Measurements from ENCODE around the gene IZUMO4.
"Not testable (repeated sequence)": the region's sequence is repeated elsewhere in the genome, so short reads cannot be mapped to it uniquely, and the experiment has no call there.

IZUMO4 gene

DNA sequence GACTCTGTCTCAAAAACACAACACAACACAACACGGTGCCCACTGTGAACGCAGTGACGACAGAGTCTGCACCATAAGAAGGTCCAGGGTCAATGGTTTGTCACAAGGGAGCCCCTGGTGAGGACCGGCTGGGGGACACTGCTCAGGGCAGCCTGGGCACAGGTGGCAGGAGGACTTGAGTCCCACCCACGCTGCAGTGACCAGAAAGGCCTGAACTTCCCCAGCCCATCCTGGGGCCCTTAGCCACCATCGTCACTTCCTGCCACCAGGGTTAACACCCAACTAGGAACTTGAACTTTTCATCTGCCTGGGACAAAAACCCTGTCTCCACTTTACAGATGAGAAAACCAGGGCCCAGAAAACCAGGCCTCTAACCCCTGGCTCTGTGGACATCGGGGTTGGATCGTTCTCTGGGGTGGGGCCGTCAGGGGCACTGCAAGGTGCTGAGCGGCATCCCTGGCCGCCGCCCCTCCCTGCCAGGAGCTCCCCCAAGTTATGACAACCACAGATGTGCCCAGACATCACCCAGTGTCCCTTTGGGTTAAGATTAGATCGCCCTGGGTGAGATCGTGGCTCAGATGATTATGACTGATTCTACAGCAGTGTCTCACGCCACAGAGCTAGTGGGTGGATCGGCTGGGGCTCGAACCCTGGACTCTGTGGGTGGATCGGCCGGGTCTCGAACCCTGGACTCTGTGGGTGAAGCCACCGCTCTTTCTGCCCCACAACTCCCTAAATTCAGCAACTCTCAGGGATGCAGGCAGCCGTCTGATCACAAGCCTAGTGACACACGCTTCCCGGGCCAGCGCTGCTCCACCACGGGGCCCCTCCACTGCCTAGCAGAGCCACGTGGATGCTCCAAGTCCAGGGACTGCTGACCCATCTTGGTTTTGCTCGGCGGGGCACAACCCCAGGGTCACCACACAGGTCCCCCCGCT, 14.6 kb upstream of the IZUMO4 start:
- H2AFZ ChIP-seq (ENCODE audit: low read depth, low read length) = no peak overlapping the region
- no peaks in the 10 kb centered on the region for H3K4me1 ChIP-seq (ENCODE audit: insufficient read depth, low read length)
- H3K9me3 ChIP-seq (ENCODE audit: low read length) = no peaks in the 10 kb centered on the region
- peaks cover 39% of the 10 kb centered on the region for H3K36me3 ChIP-seq (ENCODE audit: insufficient read depth, low read length)
- no peak overlapping the region for H3K4me3 ChIP-seq (ENCODE audit: low read length)
- H3K27me3 ChIP-seq (ENCODE audit: insufficient read depth, low read length) = no peaks in the 10 kb centered on the region

- Histone ChIP-seq H3K36me3 (ENCODE audit: insufficient read depth, low read length) (peaks cover 32% of the 10 kb centered on the region), H3K27me3 (ENCODE audit: insufficient read depth, low read length) (no peaks in the 10 kb centered on the region)
Measured at GRCh38 chr19:2083174-2083854, 13.4 kb upstream of the IZUMO4 start.

DNA sequence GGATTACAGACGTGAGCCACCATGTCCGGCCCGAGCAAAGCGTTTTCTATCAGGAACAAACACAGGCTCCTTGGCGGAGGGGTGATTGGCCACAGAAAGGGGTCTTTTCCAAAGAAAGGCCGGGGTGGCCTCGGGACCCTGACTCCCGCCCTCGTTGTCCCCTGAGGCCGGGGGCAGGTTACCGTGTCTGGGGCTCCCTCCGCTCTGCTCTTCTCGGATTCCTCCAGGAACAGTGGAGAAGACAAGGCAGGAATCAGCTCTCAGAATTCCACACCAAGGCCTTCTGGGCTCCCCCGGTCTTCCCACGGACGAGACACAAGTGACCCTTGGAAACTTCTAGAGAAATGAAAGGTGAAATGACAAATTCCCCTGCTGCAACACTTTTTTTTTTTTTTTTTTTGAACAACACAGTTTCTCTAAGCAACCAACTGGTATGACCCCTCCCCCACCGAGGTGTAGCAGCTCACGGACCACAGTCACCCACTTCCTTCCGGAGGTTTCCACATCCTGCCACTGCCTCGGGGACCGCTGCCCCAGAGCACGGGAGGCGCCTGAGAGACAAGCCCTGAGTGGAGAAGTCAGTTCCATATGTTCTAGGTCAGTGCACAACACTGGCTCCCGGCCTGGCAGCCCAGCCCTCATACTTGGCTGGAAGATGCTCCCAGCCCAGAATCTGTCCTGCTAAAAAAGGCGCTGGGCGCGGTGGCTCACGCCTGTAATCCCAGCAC, 11.6 kb upstream of the IZUMO4 start:
- Histone ChIP-seq H3K4me1 (ENCODE audit: insufficient read depth, low read length) (no peaks in the 10 kb centered on the region), H2AFZ (ENCODE audit: low read depth, low read length) (no peak overlapping the region), H3K36me3 (ENCODE audit: insufficient read depth, low read length) (peaks cover 23% of the 10 kb centered on the region), H3K27me3 (ENCODE audit: insufficient read depth, low read length) (no peaks in the 10 kb centered on the region), H3K9me3 (ENCODE audit: low read length) (no peaks in the 10 kb centered on the region), H3K4me3 (ENCODE audit: low read length) (no peak overlapping the region)

More at GRCh38 chr19:2083174-2083854, 13.4 kb upstream of the IZUMO4 start:
- Histone ChIP-seq H3K4me1 (ENCODE audit: insufficient read depth, low read length) (no peaks in the 10 kb centered on the region), H3K4me3 (ENCODE audit: low read length) (no peak overlapping the region), H3K9me3 (ENCODE audit: low read length) (no peaks in the 10 kb centered on the region), H2AFZ (ENCODE audit: low read depth, low read length) (no peak overlapping the region)

DNA sequence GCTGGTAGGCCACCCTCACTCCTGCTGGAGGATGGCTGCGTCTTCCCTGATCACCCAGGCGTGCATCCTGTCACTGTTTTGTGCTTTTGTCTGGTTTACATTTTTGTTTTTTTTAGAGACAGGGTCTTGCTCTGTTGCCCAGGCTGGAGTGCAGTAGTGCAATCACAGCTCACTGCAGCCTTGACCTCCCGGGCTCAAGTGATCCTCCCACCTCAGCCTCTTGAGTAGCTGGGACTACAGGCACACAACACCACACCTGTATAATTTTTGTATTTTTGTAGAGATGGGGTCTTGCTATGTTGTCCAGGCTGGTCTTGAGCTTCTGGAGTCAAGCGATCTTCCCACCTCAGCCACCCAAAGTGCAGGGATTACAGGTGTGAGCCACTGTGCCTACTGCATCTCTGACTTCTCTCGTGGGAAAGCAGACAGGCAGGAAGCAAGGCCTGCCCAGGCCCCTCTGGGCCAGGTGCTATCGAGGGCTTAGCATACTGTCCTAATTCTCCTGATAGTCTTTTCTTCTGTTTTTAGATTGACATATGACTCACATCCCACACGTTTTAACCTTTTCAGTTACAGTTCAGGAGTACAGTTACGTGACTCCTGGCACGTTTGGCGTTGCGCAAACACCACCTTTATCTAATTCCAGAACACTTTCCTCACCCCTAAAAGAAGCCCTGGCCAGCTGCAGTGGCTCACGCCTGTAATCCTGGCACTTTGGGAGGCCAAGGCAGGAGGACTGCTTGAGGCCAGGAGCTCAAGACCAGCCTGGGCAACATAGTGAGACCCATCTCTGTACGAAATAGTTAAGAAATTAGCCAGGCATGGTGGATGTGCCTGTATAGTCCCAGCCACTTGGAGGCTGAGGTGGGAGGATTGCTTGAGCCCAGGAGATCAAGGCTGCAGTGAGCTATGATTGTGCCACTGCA, 9.8 kb upstream of the IZUMO4 start:
- not testable (repeated sequence) for H2AFZ ChIP-seq (ENCODE audit: low read depth, low read length); H3K4me3 ChIP-seq (ENCODE audit: low read length); H3K4me1 ChIP-seq (ENCODE audit: insufficient read depth, low read length); H3K9me3 ChIP-seq (ENCODE audit: low read length); H3K27me3 ChIP-seq (ENCODE audit: insufficient read depth, low read length)
- H3K36me3 ChIP-seq (ENCODE audit: insufficient read depth, low read length) = peaks cover 14% of the 10 kb centered on the region

DNA sequence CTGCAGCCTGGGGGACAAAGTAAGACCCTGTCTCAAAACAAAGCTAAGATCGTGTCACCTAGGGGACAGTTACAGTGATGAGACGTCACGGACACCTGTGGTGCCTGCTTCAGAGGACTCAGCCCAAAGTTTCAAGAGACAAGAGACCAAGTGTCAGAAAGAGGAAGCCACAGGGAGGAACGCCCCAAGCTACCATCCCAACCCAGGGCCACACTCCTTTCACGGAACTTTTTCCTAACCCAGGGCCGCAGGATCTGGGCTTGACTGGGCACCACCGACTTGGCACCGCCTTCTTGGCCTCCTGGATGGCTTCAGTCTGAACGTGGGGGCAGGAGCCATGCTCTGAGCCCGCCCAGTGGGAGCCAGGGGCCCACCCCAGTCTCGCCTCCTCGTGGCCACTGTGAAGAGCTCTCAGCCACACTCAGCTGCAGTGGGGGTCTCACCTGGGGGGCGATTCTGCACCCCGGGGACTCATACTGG, 9.1 kb upstream of the IZUMO4 start:
- Histone ChIP-seq H3K9me3 (ENCODE audit: low read length) (no peaks in the 10 kb centered on the region), H2AFZ (ENCODE audit: low read depth, low read length) (no peak overlapping the region), H3K4me3 (ENCODE audit: low read length) (no peak overlapping the region), H3K27me3 (ENCODE audit: insufficient read depth, low read length) (no peaks in the 10 kb centered on the region), H3K4me1 (ENCODE audit: insufficient read depth, low read length) (no peaks in the 10 kb centered on the region), H3K36me3 (ENCODE audit: insufficient read depth, low read length) (peaks cover 14% of the 10 kb centered on the region)

DNA sequence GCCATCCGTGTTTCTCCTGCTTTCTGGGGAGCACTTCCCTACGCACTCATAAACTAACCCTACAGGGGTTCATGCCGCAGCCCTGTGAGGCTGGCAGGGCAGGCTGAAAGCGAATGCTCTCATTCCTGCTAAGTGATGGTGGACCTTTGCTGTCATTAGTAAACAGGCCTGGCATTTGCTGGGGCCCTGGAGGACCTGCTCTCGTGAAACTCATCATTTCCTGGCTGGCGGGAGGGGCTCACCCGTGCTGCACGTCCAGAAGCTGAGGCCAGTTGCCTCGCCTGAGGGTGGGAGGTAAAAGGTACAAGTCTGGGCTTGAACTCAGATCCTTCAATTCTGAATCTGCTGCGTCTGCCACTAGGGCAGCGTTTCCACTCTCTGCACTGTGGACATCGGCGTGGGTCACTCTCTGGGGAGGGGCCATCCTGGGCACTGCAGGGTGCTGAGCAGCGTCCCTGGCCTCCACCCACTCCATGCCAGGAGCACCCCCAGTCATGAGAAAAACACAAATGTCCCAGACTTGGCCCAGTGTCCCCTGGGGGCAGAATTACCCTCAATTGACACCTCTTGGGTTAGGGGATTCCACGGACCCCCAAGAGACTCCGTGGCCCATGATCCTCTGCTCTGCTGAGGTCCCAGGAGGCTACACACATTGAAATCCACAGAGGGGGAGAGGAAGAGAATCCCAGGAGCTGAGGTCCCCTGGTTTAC, 7.6 kb upstream of the IZUMO4 start:
- Histone ChIP-seq H3K4me1 (ENCODE audit: insufficient read depth, low read length) (no peaks in the 10 kb centered on the region), H3K9me3 (ENCODE audit: low read length) (no peaks in the 10 kb centered on the region), H3K4me3 (ENCODE audit: low read length) (no peak overlapping the region), H2AFZ (ENCODE audit: low read depth, low read length) (no peak overlapping the region), H3K36me3 (ENCODE audit: insufficient read depth, low read length) (peaks cover 10% of the 10 kb centered on the region), H3K27me3 (ENCODE audit: insufficient read depth, low read length) (no peaks in the 10 kb centered on the region)

DNA sequence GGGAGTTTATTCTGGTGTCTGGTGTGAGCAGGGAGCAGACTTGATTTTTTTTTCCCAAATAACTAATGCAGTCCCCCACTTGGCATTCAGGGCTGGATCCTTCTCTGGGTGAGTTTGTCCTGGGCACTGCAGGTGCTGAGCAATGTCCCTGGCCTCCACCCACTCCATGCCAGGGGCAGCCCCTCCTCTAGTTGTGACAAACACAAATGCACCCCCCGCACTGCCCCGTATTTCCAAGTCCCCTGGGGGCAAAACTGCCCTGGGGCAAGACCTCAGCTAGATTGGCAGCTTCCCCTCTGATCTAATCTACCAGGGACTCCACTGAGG, 7.0 kb upstream of the IZUMO4 start:
- no peak overlapping the region for H3K4me3 ChIP-seq (ENCODE audit: low read length)
- H3K36me3 ChIP-seq (ENCODE audit: insufficient read depth, low read length) = peaks cover 10% of the 10 kb centered on the region
- no peak overlapping the region for H2AFZ ChIP-seq (ENCODE audit: low read depth, low read length)
- H3K27me3 ChIP-seq (ENCODE audit: insufficient read depth, low read length) = no peaks in the 10 kb centered on the region
- H3K9me3 ChIP-seq (ENCODE audit: low read length) = no peaks in the 10 kb centered on the region
- peaks cover 3% of the 10 kb centered on the region for H3K4me1 ChIP-seq (ENCODE audit: insufficient read depth, low read length)

- not testable (repeated sequence) for H3K27me3 ChIP-seq (ENCODE audit: insufficient read depth, low read length); H2AFZ ChIP-seq (ENCODE audit: low read depth, low read length); H3K9me3 ChIP-seq (ENCODE audit: low read length); H3K4me1 ChIP-seq (ENCODE audit: insufficient read depth, low read length); H3K4me3 ChIP-seq (ENCODE audit: low read length)
- peaks cover 10% of the 10 kb centered on the region for H3K36me3 ChIP-seq (ENCODE audit: insufficient read depth, low read length)
Measured at GRCh38 chr19:2091926-2092525, 4.7 kb upstream of the IZUMO4 start.

DNA sequence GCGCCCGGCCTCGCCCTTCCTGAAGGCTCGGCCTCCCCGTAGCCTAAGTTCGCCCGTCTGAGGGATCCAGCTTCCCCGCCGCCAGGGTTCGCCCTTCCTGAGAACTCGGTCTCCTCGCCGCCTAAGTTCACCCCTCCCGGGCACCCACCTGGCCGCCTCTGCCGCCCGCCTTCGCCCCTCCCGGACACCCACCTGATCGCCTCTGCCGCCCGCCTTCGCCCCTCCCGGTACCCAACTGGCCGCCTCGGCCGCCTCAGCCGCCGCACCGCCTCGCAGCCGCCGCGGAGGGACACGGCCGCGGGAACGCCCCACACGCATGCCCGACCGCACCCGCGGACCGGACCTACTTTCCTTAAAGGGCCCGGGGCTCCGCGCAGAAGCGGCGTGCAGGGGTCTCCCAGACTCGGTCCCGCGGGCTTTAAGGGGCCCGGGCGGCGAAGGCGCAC, 658 bp upstream of the IZUMO4 start, which contains the start of gene MOB3A:
Gene MOB3A, minus strand, starts transcription at position 293 of the 446 bp plus-strand sequence. CDS start 17,766 bp downstream, outside the sequence.
- Histone ChIP-seq H3K27me3 (ENCODE audit: insufficient read depth, low read length) (no peaks in the 10 kb centered on the region), H3K4me3 (ENCODE audit: low read length) (peak within 1 kb of the TSS; percentile 69), H3K4me1 (ENCODE audit: insufficient read depth, low read length) (peaks cover 14% of the 10 kb centered on the region), H2AFZ (ENCODE audit: low read depth, low read length) (peak within 1 kb of the TSS; percentile 59), H3K36me3 (ENCODE audit: insufficient read depth, low read length) (peaks cover 22% of the 10 kb centered on the region), H3K9me3 (ENCODE audit: low read length) (no peaks in the 10 kb centered on the region)

- no peaks in the 10 kb centered on the region for H3K9me3 ChIP-seq (ENCODE audit: low read length)
- H3K4me3 ChIP-seq (ENCODE audit: low read length) = peak overlapping the region; percentile 47
- peaks cover 14% of the 10 kb centered on the region for H3K4me1 ChIP-seq (ENCODE audit: insufficient read depth, low read length)
- peaks cover 30% of the 10 kb centered on the region for H3K36me3 ChIP-seq (ENCODE audit: insufficient read depth, low read length)
- H2AFZ ChIP-seq (ENCODE audit: low read depth, low read length) = no peak overlapping the region
- H3K27me3 ChIP-seq (ENCODE audit: insufficient read depth, low read length) = no peaks in the 10 kb centered on the region
Measured at GRCh38 chr19:2097203-2097885, 629 bp downstream of the IZUMO4 start.

DNA sequence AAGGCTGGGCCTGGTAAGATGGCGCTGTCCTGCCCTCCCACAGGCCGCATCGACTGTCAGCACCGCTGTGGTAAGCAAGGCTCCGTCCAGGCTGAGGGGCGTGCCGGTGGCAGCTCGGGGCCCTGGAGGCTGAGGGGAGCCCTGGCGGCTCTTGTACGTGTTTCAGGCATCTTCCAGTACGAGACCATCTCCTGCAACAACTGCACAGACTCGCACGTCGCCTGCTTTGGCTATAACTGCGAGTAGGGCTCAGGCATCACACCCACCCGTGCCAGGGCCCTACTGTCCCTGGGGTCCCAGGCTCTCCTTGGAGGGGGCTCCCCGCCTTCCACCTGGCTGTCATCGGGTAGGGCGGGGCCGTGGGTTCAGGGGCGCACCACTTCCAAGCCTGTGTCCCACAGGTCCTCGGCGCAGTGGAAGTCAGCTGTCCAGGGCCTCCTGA, 1.2 kb downstream of the IZUMO4 start:
- Histone ChIP-seq H3K36me3 (ENCODE audit: insufficient read depth, low read length) (peaks cover 30% of the 10 kb centered on the region), H3K4me1 (ENCODE audit: insufficient read depth, low read length) (peaks cover 14% of the 10 kb centered on the region), H2AFZ (ENCODE audit: low read depth, low read length) (no peak overlapping the region), H3K27me3 (ENCODE audit: insufficient read depth, low read length) (no peaks in the 10 kb centered on the region), H3K4me3 (ENCODE audit: low read length) (no peak overlapping the region), H3K9me3 (ENCODE audit: low read length) (no peaks in the 10 kb centered on the region)
